Measurements from ENCODE around the gene PLCL1. TPM values are rescaled to one million over a fixed set of nuclear protein-coding genes. Genes with fewer than 3 reads are reported as not detected.
A peak's percentile ranks its signal among the peaks of the same experiment; 100 is the strongest.

PLCL1 gene
- total RNA-seq, 1 donor from 2014 or later: 14.3 TPM

- peak overlapping the region in 1 of 2 donors; percentile 68 for H3K27ac ChIP-seq
- TF ChIP-seq CTCF (IDR thresholded peaks at IDR 0.05): no peak
Measured at GRCh38 chr2:198102856-198103255, 298.5 kb downstream of the PLCL1 start.

GRCh38 chr2:198106621-198107385, 302.4 kb downstream of the PLCL1 start:
- DNase-seq (ENCODE audit: low spot score in 2 of 2): no peak
- H3K9me3 ChIP-seq: no peaks in the 10 kb centered on the region
- H3K4me3 ChIP-seq: no peak overlapping the region
- H3K4me1 ChIP-seq: peaks cover 3 to 7% of the 10 kb centered on the region in 2 donors
- no peaks in the 10 kb centered on the region for H3K36me3 ChIP-seq
- intact Hi-C loops (cut with DNase I): no loop called here
- H3K27me3 ChIP-seq: no peaks in the 10 kb centered on the region
- peak overlapping the region in 1 of 2 donors; percentile 41 for H3K27ac ChIP-seq
- TF ChIP-seq CTCF (IDR thresholded peaks at IDR 0.05): no peak

More at GRCh38 chr2:198102856-198103255, 298.5 kb downstream of the PLCL1 start:
- H3K9me3 ChIP-seq: no peaks in the 10 kb centered on the region
- intact Hi-C loops (cut with DNase I): no loop called here
- no peak overlapping the region for H3K4me3 ChIP-seq
- no peak for DNase-seq (ENCODE audit: low spot score in 2 of 2)
- H3K36me3 ChIP-seq: no peaks in the 10 kb centered on the region
- no peaks in the 10 kb centered on the region for H3K27me3 ChIP-seq
- H3K4me1 ChIP-seq: peaks cover 6 to 21% of the 10 kb centered on the region in 2 donors

DNA sequence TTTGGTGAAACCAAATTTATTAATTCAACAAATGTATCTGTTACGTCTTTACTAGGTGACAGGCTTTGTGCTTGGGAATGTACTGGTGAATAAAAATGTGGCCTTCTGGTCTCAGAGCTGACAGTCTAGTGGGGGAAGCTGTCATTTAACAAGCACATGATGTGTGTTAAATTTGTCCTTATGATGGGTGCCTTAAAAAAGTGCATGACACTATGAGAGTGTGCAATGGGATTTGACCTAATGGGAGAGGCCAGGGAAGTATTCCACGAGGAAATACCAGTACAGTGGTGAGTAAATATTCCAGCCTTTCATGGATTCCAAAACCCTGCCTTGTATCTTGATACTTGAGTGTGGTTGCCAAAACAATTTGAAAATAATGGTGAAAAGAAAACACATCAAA, 308.9 kb downstream of the PLCL1 start:
- no peaks in the 10 kb centered on the region for H3K36me3 ChIP-seq
- TF ChIP-seq CTCF (IDR thresholded peaks at IDR 0.05): no peak
- intact Hi-C loops (cut with DNase I): no loop called here

GRCh38 chr2:198114064-198114463, 309.7 kb downstream of the PLCL1 start:
- Histone ChIP-seq H3K36me3 (no peaks in the 10 kb centered on the region), H3K4me1 (peaks cover 0 to 34% of the 10 kb centered on the region in 2 donors), H3K9me3 (no peaks in the 10 kb centered on the region), H3K27ac (no peak overlapping the region), H3K4me3 (no peak overlapping the region), H3K27me3 (no peaks in the 10 kb centered on the region)
- no peak for DNase-seq (ENCODE audit: low spot score in 2 of 2)
- TF ChIP-seq CTCF (IDR thresholded peaks at IDR 0.05): no peak
- intact Hi-C loops (cut with DNase I): no loop called here

More for the DNA sequence above, 308.9 kb downstream of the PLCL1 start:
- Histone ChIP-seq H3K9me3 (no peaks in the 10 kb centered on the region), H3K27ac (peak overlapping the region in 1 of 2 donors; percentile 27), H3K4me3 (no peak overlapping the region), H3K27me3 (no peaks in the 10 kb centered on the region), H3K4me1 (peaks cover 0 to 34% of the 10 kb centered on the region in 2 donors)
- no peak for DNase-seq (ENCODE audit: low spot score in 2 of 2)

DNA sequence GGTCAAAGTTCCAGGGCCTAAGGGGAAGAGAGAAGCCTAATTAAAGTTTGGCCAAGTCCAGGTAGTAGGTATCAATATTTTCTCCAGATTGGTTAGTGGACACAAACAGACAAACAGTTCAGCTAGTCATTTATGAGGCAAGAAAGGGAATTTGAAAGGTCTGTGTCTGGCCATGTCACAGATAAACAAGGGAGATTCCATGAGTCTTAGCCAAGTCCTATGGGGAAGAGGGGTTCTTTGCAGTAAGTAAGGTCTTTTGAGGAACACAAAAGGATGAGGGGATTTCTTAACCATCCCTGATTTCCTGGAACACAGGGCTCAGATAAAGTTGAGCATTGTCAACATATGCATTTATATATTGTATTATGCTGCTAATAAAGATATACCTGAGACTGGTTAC, 310.8 kb downstream of the PLCL1 start:
- H3K36me3 ChIP-seq: no peaks in the 10 kb centered on the region
- no peak for DNase-seq (ENCODE audit: low spot score in 2 of 2)
- H3K9me3 ChIP-seq: no peaks in the 10 kb centered on the region
- H3K4me1 ChIP-seq: peaks cover 0 to 34% of the 10 kb centered on the region in 2 donors
- intact Hi-C loops (cut with DNase I): no loop called here
- no peak for TF ChIP-seq CTCF (IDR thresholded peaks at IDR 0.05)
- no peaks in the 10 kb centered on the region for H3K27me3 ChIP-seq
- H3K27ac ChIP-seq: no peak overlapping the region
- no peak overlapping the region for H3K4me3 ChIP-seq
